HepG2 (cell line): ENCODE data around the gene PCED1B. TPM values are rescaled to one million over a fixed set of nuclear protein-coding genes. Genes with fewer than 3 reads are reported as not detected.

Source experiments
- ATAC-seq: fragments of 200-7000 bp; cut with Tn5 transposase; 3 replicates; pipeline ENCODE4 v1.9.1; 2020; ENCODE audit warnings: mild to moderate bottlenecking, moderate library complexity
- BruUV-seq: library from RNA; stranded (reverse); fragments of 400-500 nt; replicated peaks from 2 replicates; lab custom pipeline; 2021; lab: Mats Ljungman, UMichigan
- CTCF ChIA-PET: fragments of 300-600 bp; formaldehyde crosslinking; extraction: SDS; loops from one replicate; lab custom pipeline; 2021; ENCODE audit warnings: low total read pairs, inconsistent platforms, low intra/inter-chr PET ratio; lab: Yijun Ruan, JAX
- POLR2A ChIA-PET: fragments of 350-600 bp; sonication (Branson Sonifier 250); formaldehyde crosslinking; loops from one replicate; lab custom pipeline; 2020; ENCODE audit warnings: antibody characterized with exemption, inconsistent platforms; lab: Yijun Ruan, JAX
- DNase-seq: peaks from one replicate; pipeline ENCODE4 v3.0.0-alpha.2; 2015; ENCODE audit warnings: low spot score
- FAIRE-seq: peaks from 3 replicates; lab custom pipeline; 2011; peaks lifted over from hg19 to GRCh38; lab: Jason Lieb, UNC
- H2AFZ ChIP-seq: one replicate; pipeline ENCODE4 v1.6.1; 2011; ENCODE audit warnings: low read length, inconsistent platforms
- H3K27ac ChIP-seq: fragments of 300-600 bp; 3 replicates; pipeline ENCODE4 v1.8.0; 2011; ENCODE audit warnings: mixed run types, mild to moderate bottlenecking, mixed read lengths, low read length, inconsistent platforms; ENCODE audit not compliant: insufficient read depth; ENCODE audit errors: extremely low read length
- H3K27me3 ChIP-seq, 2 experiments: fragments of 200-600 bp in 1 of 2; 2 replicates in 1 of 2; 3 replicates in 1 of 2; pipeline versions ENCODE4 v1.6.0 to v1.8.0; 2011; ENCODE audit warnings: low read length in 2 of 2, mild to moderate bottlenecking in 2 of 2, moderate library complexity in 2 of 2, inconsistent platforms in 1 of 2; ENCODE audit not compliant: insufficient read depth in 2 of 2, control insufficient read depth in 1 of 2
- H3K36me3 ChIP-seq, 2 experiments: fragments of 200-600 bp in 1 of 2; replicated peaks in 1 of 2; 2 replicates in 1 of 2; 3 replicates in 1 of 2; pipeline versions ENCODE4 v1.5.1 to v1.8.0; 2011; ENCODE audit warnings: low read length in 2 of 2, inconsistent platforms in 1 of 2; ENCODE audit not compliant: insufficient read depth in 2 of 2, control insufficient read depth in 1 of 2
- H3K4me1 ChIP-seq: 2 replicates; pipeline ENCODE4 v1.5.1; 2012; ENCODE audit warnings: low read length, inconsistent platforms; ENCODE audit not compliant: insufficient read depth
- H3K4me2 ChIP-seq: 2 replicates; pipeline ENCODE4 v1.6.0; 2011; ENCODE audit warnings: low read depth, low read length, inconsistent platforms
- H3K4me3 ChIP-seq, 3 experiments: fragments of 200-600 bp in 1 of 3; sonication (generic), shearing (Covaris generic) in 1 of 3; replicated peaks in 1 of 3; 2 replicates each; pipeline ENCODE4 v1.5.1; 2011 to 2016; ENCODE audit warnings: low read length in 3 of 3, inconsistent platforms in 2 of 3, low read depth in 2 of 3, mild to moderate bottlenecking in 2 of 3, control low read depth in 1 of 3, mixed read lengths in 1 of 3; ENCODE audit not compliant: insufficient read depth in 1 of 3
- H3K79me2 ChIP-seq: one replicate; pipeline ENCODE4 v1.6.1; 2011; ENCODE audit warnings: low read length, inconsistent platforms; ENCODE audit not compliant: insufficient read depth
- H3K9ac ChIP-seq: 2 replicates; pipeline ENCODE4 v1.6.0; 2011; ENCODE audit warnings: mild to moderate bottlenecking, low read depth, low read length, inconsistent platforms; ENCODE audit not compliant: insufficient read depth
- H3K9me3 ChIP-seq: 2 replicates; pipeline ENCODE4 v1.5.1; 2012; ENCODE audit warnings: mild to moderate bottlenecking, low read length
- H4K20me1 ChIP-seq: 2 replicates; pipeline ENCODE4 v1.6.0; 2011; ENCODE audit warnings: inconsistent platforms, mild to moderate bottlenecking, low read length, moderate library complexity; ENCODE audit not compliant: insufficient read depth
- MLLT10 ChIP-seq: sonication (generic); formaldehyde crosslinking; IDR thresholded peaks from 2 replicates; pipeline ENCODE4 v1.4.0; 2020; ENCODE audit warnings: missing genetic modification reagents
- MTA3 ChIP-seq: sonication (generic); formaldehyde crosslinking; IDR thresholded peaks from 2 replicates; pipeline ENCODE4 v1.4.0; 2020; ENCODE audit warnings: missing genetic modification reagents
- NRL ChIP-seq: sonication (generic); formaldehyde crosslinking; IDR thresholded peaks from 2 replicates; pipeline ENCODE4 v1.5.0; 2020; ENCODE audit warnings: missing genetic modification reagents, mild to moderate bottlenecking, moderate library complexity, borderline replicate concordance
- ZNF703 ChIP-seq: sonication (generic); formaldehyde crosslinking; IDR thresholded peaks from 2 replicates; pipeline ENCODE4 v1.5.1; 2020; ENCODE audit warnings: missing genetic modification reagents, mild to moderate bottlenecking, moderate library complexity, borderline replicate concordance
- ZNF850 ChIP-seq: sonication (generic); formaldehyde crosslinking; conservative IDR thresholded peaks from 2 replicates; pipeline ENCODE4 v1.9.0; 2021; ENCODE audit warnings: mild to moderate bottlenecking, missing genetic modification reagents
- WGBS: methylation state at CpG from one replicate; pipeline ENCODE4 v1.1.6; 2017; ENCODE audit warnings: low lambda C conversion rate; 5-methylcytosine and 5-hydroxymethylcytosine counted together
- in situ Hi-C: cut with HindIII; loops from 2 replicates; pipeline ENCODE4 v1.10.0; 2017; ENCODE audit warnings: low pct_unique_long_range_greater_than_20kb; ENCODE audit not compliant: extremely low pct_ligation_motif_present
- intact Hi-C: fragments of 100-400 bp; cut with micrococcal nuclease; formaldehyde crosslinking; loops from one replicate; pipeline ENCODE4 v1.10.0; 2022; ENCODE audit not compliant: unreplicated experiment
- polyA plus RNA-seq, 8 experiments: library from polyadenylated mRNA; depleted of rRNA in 3 of 8; stranded (reverse) in 7 of 8; unstranded in 1 of 8; fragments of >200 nt; fragmentation: Illumina TruSeq in 4 of 8; extraction: Trizol in 4 of 8; gene quantifications; 2 replicates each; pipeline versions ENCODE4 v1.2.1 to v1.2.3, GENCODE V29; 2011 to 2016; ENCODE audit warnings: low read depth in 4 of 8, missing spikeins in 1 of 8, mixed read lengths in 1 of 8; ENCODE audit not compliant: insufficient read depth in 1 of 8
- total RNA-seq, 5 experiments: library from RNA; depleted of rRNA; stranded (reverse); fragments of >200 nt; fragmentation: Illumina TruSeq; extraction: Trizol; gene quantifications; 2 replicates each; pipeline ENCODE4 v1.2.3, GENCODE V29; 2016; ENCODE audit warnings: low read depth in 1 of 5
- TF ChIP-seq, protein P1 (sequence below): sonication (generic); formaldehyde crosslinking; IDR thresholded peaks from 2 replicates; pipeline ENCODE4 v1.9.0; 2021; ENCODE audit warnings: missing genetic modification reagents, borderline replicate concordance
- TF ChIP-seq, protein P2 (sequence below): sonication (generic); formaldehyde crosslinking; IDR thresholded peaks from 2 replicates; pipeline ENCODE4 v1.9.0; 2022; ENCODE audit warnings: low read depth, missing genetic modification reagents
- TF ChIP-seq, protein P3 (sequence below): sonication (generic); formaldehyde crosslinking; IDR thresholded peaks from 2 replicates; pipeline ENCODE4 v1.4.0; 2020; ENCODE audit warnings: missing genetic modification reagents
- TF ChIP-seq, protein P4 (sequence below): sonication (generic); formaldehyde crosslinking; IDR thresholded peaks from 2 replicates; pipeline ENCODE4 v1.4.0; 2020; ENCODE audit warnings: mild to moderate bottlenecking, missing genetic modification reagents

Gene PCED1B
- total and polyA plus RNA-seq, 2 of the 13 experiments (the other 11 are each of a cell fraction or from before 2014, with no cell fraction given), result 0.11 to 0.37 TPM

DNA sequence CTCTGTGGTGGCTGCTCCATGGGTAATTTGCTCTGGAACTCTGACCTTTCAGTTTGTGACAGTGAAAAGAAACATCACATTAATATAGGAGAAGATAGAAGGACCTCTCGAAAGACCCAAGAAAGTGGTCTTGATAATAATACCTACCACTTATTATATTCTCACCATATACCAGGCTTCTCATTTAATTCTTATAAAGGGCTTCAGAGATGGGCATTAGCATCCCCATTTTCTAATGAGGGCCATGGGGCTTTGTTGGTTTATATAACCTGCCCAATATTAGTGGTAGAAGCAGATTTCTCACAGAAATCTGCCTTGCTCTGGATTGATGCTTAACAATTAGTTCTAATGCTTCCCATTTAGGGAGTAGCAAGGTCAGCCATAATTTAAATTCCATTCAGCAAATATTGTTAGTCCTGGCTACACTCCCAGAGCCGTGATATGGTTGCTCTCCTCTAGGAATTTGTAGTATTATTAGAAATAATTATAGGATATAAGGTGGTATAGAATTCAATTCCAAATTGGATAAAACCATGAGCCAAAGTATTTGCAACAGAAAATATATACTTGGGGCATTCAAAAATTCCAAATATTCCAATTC lies 7.8 kb downstream of the PCED1B start:
- H3K9me3 ChIP-seq, result no peaks in the 10 kb centered on the region
- POLR2A ChIA-PET, result no interaction called here
- H3K9ac ChIP-seq, result no peak overlapping the region
- no peak for ATAC-seq
- H3K27me3 ChIP-seq, result no peaks in the 10 kb centered on the region
- CTCF ChIA-PET, result no interaction called here
- no peaks in the 10 kb centered on the region for H4K20me1 ChIP-seq
- 0% methylated on average over 2 of the region's 2 CpGs for WGBS
- H3K4me3 ChIP-seq, result no peak overlapping the region
- no peak overlapping the region for H2AFZ ChIP-seq
- no peaks in the 10 kb centered on the region for H3K36me3 ChIP-seq
- H3K4me2 ChIP-seq, result no peak overlapping the region
- no peak for DNase-seq
- BruUV-seq, result no TSS peak
- no peak for FAIRE-seq
- in situ Hi-C loops, result no loop called here
- H3K79me2 ChIP-seq, result no peaks in the 10 kb centered on the region
- intact Hi-C loops, result no loop called here
- H3K27ac ChIP-seq, result no peak overlapping the region
- H3K4me1 ChIP-seq, result peaks cover 45% of the 10 kb centered on the region
- TF ChIP-seq ZNF850 (CRISPR knock-in tag), result no peak
- no peak for TF ChIP-seq NRL (CRISPR knock-in tag)
- TF ChIP-seq, protein P1, sequence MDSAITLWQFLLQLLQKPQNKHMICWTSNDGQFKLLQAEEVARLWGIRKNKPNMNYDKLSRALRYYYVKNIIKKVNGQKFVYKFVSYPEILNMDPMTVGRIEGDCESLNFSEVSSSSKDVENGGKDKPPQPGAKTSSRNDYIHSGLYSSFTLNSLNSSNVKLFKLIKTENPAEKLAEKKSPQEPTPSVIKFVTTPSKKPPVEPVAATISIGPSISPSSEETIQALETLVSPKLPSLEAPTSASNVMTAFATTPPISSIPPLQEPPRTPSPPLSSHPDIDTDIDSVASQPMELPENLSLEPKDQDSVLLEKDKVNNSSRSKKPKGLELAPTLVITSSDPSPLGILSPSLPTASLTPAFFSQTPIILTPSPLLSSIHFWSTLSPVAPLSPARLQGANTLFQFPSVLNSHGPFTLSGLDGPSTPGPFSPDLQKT (CRISPR knock-in tag), result no peak
- no peak for TF ChIP-seq MTA3
- TF ChIP-seq, protein P2, sequence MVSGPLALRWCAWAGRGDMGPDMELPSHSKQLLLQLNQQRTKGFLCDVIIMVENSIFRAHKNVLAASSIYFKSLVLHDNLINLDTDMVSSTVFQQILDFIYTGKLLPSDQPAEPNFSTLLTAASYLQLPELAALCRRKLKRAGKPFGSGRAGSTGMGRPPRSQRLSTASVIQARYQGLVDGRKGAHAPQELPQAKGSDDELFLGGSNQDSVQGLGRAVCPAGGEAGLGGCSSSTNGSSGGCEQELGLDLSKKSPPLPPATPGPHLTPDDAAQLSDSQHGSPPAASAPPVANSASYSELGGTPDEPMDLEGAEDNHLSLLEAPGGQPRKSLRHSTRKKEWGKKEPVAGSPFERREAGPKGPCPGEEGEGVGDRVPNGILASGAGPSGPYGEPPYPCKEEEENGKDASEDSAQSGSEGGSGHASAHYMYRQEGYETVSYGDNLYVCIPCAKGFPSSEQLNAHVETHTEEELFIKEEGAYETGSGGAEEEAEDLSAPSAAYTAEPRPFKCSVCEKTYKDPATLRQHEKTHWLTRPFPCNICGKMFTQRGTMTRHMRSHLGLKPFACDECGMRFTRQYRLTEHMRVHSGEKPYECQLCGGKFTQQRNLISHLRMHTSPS (CRISPR knock-in tag), result no peak
- TF ChIP-seq ZNF703, result no peak
- TF ChIP-seq, protein P3, sequence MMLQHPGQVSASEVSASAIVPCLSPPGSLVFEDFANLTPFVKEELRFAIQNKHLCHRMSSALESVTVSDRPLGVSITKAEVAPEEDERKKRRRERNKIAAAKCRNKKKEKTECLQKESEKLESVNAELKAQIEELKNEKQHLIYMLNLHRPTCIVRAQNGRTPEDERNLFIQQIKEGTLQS (CRISPR knock-in tag), result no peak
- no peak for TF ChIP-seq MLLT10 (CRISPR knock-in tag)
- TF ChIP-seq, protein P4, sequence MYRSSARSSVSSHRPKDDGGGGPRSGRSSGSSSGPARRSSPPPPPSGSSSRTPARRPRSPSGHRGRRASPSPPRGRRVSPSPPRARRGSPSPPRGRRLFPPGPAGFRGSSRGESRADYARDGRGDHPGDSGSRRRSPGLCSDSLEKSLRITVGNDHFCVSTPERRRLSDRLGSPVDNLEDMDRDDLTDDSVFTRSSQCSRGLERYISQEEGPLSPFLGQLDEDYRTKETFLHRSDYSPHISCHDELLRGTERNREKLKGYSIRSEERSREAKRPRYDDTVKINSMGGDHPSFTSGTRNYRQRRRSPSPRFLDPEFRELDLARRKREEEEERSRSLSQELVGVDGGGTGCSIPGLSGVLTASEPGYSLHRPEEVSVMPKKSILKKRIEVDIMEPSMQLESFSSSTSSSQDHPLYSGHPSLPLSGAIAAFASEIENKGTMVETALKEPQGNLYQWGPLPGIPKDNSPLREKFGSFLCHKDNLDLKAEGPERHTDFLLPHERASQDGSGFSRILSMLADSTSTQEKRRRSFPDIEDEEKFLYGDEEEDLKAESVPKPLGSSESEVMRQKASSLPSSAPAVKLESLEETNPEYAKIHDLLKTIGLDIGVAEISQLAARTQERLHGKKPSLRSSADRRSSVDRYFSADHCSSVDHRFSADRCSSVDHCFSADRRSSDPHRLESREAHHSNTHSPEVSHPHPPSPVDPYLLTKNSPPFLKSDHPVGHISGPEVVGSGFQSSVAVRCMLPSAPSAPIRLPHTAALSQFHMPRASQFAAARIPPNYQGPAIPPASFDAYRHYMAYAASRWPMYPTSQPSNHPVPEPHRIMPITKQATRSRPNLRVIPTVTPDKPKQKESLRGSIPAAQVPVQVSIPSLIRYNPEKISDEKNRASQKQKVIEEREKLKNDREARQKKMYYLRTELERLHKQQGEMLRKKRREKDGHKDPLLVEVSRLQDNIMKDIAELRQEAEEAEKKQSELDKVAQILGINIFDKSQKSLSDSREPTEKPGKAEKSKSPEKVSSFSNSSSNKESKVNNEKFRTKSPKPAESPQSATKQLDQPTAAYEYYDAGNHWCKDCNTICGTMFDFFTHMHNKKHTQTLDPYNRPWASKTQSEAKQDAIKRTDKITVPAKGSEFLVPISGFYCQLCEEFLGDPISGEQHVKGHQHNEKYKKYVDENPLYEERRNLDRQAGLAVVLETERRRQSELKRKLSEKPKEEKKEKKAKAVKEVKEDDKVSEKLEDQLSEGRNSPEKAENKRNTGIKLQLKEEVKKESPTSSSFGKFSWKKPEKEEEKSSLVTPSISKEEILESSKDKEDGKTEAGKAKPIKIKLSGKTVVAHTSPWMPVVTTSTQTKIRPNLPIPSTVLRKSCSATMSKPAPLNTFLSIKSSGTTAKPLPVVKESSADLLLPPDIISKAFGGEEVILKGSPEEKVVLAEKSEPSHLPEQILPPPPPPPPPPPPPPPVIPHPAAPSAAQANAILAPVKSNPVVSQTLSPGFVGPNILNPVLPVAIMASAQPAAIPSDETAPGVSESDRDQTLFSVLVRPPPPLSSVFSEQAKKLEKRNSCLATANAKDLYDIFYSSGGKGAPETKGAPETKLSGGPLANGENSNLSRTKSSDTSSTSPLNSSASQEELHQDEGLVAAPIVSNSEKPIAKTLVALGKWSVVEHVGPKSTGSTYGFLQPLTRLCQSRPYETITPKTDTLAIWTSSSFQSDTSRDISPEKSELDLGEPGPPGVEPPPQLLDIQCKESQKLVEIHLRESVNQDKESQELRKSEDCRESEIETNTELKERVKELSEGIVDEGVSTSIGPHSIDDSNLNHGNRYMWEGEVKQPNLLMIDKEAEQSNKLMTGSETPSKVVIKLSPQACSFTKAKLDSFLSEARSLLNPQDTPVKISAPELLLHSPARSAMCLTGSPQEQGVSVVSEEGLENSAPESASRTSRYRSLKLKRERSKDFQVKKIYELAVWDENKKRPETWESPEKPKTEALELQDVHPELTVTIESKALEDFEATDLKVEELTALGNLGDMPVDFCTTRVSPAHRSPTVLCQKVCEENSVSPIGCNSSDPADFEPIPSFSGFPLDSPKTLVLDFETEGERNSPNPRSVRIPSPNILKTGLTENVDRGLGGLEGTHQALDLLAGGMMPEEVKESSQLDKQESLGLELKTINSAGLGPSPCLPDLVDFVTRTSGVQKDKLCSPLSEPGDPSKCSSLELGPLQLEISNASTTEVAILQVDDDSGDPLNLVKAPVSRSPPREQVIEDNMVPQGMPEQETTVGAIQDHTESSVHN, result no peak
